Progenitor cell of endocrine pancreas (in vitro differentiated cells): Measurements from ENCODE around the gene EPHA4. TPM values are rescaled to one million over a fixed set of nuclear protein-coding genes. Genes with fewer than 3 reads are reported as not detected.

ENCODE experiments used
- DNase-seq: peaks from one replicate; pipeline ENCODE4 v3.0.0; 2021; ENCODE audit warnings: low spot score; ENCODE audit not compliant: unreplicated experiment
- H3K27ac Mint-ChIP-seq: 2 replicates; pipeline ENCODE4 v1.8.0; 2021; ENCODE audit warnings: mild to moderate bottlenecking, moderate library complexity, mixed read lengths
- H3K27me3 Mint-ChIP-seq: 2 replicates; pipeline ENCODE4 v1.8.0; 2021; ENCODE audit warnings: mixed read lengths
- H3K36me3 Mint-ChIP-seq: 2 replicates; pipeline ENCODE4 v1.8.0; 2022; ENCODE audit warnings: mixed read lengths; ENCODE audit not compliant: insufficient read depth
- H3K4me1 Mint-ChIP-seq: 2 replicates; pipeline ENCODE4 v1.8.0; 2021; ENCODE audit warnings: low read depth, mixed read lengths
- H3K4me3 Mint-ChIP-seq: 2 replicates; pipeline ENCODE4 v1.8.0; 2021; ENCODE audit warnings: low read depth, mild to moderate bottlenecking, moderate library complexity, mixed read lengths
- H3K9me3 Mint-ChIP-seq: 2 replicates; pipeline ENCODE4 v1.8.0; 2021; ENCODE audit warnings: low read depth, mixed read lengths
- total RNA-seq: library from RNA; stranded (reverse); gene quantifications from 2 replicates; pipeline ENCODE4 v1.2.1, GENCODE V29; 2021
- TF ChIP-seq, protein P1 (sequence below): fragments of 200-600 bp; sonication (generic); IDR thresholded peaks from one replicate; pipeline ENCODE4 v1.5.0; 2021; ENCODE audit warnings: antibody characterized with exemption, mild to moderate bottlenecking; ENCODE audit not compliant: unreplicated experiment

EPHA4 gene
- total RNA-seq, 1 donor from 2014 or later: 41.4 TPM

DNA sequence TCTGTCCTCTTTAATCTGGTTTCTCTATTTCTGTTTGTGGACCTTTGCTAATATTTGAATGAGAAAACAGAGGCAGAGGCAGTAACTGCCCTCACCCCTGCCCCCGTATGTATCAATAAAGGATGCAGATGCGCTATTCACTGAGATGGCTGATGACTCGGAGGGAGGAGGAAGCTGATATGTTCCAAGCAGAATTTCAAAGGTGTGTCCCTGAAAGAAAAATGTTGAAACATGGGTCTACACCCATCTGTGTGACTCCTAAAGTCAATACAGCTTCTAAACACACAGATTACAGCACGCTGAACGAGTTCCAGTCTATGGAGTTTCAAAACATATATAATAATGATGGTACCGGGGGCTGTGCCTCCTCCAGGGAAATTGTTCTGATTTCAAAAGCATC lies 38.8 kb downstream of the EPHA4 start:
- Mint-ChIP-seq H3K27ac (no peak overlapping the region), H3K4me3 (no peak overlapping the region), H3K4me1 (peaks cover 60% of the 10 kb centered on the region), H3K27me3 (peaks cover 6% of the 10 kb centered on the region), H3K9me3 (no peaks in the 10 kb centered on the region), H3K36me3 (peaks cover 1% of the 10 kb centered on the region)
- no peak for DNase-seq
- TF ChIP-seq, protein P1, sequence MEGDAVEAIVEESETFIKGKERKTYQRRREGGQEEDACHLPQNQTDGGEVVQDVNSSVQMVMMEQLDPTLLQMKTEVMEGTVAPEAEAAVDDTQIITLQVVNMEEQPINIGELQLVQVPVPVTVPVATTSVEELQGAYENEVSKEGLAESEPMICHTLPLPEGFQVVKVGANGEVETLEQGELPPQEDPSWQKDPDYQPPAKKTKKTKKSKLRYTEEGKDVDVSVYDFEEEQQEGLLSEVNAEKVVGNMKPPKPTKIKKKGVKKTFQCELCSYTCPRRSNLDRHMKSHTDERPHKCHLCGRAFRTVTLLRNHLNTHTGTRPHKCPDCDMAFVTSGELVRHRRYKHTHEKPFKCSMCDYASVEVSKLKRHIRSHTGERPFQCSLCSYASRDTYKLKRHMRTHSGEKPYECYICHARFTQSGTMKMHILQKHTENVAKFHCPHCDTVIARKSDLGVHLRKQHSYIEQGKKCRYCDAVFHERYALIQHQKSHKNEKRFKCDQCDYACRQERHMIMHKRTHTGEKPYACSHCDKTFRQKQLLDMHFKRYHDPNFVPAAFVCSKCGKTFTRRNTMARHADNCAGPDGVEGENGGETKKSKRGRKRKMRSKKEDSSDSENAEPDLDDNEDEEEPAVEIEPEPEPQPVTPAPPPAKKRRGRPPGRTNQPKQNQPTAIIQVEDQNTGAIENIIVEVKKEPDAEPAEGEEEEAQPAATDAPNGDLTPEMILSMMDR: no peak

DNA sequence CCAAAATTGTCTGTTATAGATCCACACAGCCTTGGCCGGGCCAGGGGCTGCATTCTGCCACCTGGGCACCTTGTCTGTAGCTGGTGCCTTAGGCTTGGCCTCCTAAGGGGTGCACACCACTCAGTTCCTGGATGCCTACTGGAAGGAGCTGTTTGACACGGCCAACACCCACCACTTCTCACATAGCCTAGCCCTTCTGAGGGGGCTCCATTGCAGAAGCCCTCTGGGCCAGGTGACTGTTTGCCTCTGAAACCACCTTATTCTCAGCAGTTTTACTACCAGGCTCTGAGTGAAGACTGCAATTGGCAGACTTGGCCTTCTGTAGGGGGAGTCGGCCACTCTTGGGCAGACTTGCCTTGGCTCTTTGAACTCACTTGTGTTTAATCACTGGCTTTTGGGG lies 39.5 kb downstream of the EPHA4 start:
- H3K4me3 Mint-ChIP-seq: no peak overlapping the region
- TF ChIP-seq, protein P1: no peak
- H3K27ac Mint-ChIP-seq: no peak overlapping the region
- no peak for DNase-seq
- peaks cover 6% of the 10 kb centered on the region for H3K27me3 Mint-ChIP-seq
- peaks cover 66% of the 10 kb centered on the region for H3K4me1 Mint-ChIP-seq
- peaks cover 1% of the 10 kb centered on the region for H3K36me3 Mint-ChIP-seq
- H3K9me3 Mint-ChIP-seq: no peaks in the 10 kb centered on the region

DNA sequence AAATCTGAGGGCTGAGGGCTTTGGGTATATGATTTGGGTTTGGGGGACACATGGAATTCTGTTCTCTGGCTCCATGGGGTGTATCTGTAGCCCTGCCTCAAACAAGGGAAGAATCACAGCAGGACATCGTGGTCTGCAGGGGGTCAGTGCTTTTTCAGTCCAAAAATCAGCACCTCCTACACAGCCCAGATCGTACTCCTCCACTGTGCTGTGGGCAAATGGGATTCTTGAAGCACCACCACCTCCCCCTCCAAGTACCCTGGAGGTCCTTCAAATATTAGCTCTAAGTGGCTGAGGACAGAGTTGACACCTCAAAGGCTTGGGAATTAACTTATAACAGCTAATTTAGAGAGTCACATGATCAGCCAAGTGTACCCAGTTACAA lies 41.5 kb downstream of the EPHA4 start:
- H3K27me3 Mint-ChIP-seq: peaks cover 6% of the 10 kb centered on the region
- H3K4me1 Mint-ChIP-seq: peaks cover 68% of the 10 kb centered on the region
- H3K27ac Mint-ChIP-seq: no peak overlapping the region
- no peak for DNase-seq
- TF ChIP-seq, protein P1: no peak
- no peak overlapping the region for H3K4me3 Mint-ChIP-seq
- no peaks in the 10 kb centered on the region for H3K36me3 Mint-ChIP-seq
- no peaks in the 10 kb centered on the region for H3K9me3 Mint-ChIP-seq

DNA sequence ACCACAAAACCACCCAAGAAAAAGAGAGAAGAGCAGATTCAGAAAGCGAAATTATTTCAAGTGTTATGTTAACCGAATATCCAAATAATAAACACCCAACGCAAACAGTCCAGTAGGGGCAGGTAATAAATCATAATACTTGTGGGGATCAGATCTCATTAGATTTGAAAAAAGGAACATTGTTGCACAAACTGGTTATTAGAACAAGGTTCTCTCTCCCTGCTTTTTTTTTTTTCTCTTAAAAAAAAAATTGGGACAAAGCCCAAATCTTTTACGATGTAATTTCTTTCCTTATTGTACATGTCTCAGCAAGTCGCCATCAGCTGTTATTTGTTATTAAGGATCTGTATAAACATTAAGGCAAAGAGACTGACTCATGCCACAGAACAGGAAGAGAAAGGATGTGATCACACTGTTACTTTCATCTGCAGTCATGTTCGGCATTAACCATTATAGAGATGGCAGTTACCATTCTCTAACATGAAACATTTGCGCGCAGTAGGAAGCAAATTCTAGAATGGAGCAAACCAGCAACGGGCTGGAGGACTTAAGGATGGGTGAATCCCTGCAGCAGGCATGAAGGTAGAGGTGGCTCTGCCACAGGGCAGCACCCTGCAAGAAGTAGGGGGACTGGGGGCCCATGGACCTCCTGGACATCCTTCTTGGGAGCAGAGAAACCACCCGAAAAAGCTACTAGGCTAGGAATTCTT lies 42.0 kb downstream of the EPHA4 start:
- Mint-ChIP-seq H3K27ac (no peak overlapping the region), H3K4me1 (peaks cover 64% of the 10 kb centered on the region), H3K27me3 (peaks cover 11% of the 10 kb centered on the region), H3K36me3 (no peaks in the 10 kb centered on the region), H3K4me3 (no peak overlapping the region), H3K9me3 (no peaks in the 10 kb centered on the region)
- TF ChIP-seq, protein P1: no peak
- DNase-seq: no peak

DNA sequence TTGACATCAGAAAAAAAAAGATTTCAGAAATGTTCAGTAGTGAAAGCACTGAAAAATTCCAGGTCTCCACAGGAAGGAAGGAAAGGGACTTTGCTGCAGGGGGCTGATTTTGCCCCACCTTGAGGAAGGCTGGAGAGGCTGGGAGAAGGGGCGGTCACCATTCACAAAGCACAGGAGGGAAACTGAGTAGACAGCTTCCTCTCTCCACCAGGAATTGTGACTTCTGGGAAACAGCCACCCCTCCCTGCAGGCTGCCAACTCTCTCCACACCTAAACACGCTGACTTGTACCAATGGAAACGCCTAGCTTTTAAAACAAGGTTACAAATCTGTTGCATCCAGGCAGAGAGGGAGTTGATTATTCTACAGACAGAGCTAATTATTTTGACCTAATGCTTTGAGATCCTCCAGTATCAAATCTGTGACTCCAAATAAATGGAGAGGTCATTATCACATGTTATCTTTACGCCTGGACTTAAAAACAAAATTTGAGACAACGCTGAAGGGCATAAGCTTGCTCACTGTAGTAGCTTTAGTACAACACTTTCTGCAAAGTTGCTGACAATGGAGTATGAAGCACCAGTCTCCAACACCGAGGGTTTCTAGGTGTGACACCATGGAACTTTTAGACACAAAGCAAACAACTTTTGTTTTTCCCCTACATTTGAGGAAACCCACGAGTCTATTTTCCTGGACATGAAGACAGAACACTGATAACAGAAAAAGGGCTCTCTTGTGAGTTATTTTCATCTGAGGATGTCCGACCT lies 42.7 kb downstream of the EPHA4 start:
- TF ChIP-seq, protein P1: no peak
- no peak for DNase-seq
- no peaks in the 10 kb centered on the region for H3K36me3 Mint-ChIP-seq
- H3K9me3 Mint-ChIP-seq: no peaks in the 10 kb centered on the region
- no peak overlapping the region for H3K4me3 Mint-ChIP-seq
- peaks cover 65% of the 10 kb centered on the region for H3K4me1 Mint-ChIP-seq
- no peak overlapping the region for H3K27ac Mint-ChIP-seq
- H3K27me3 Mint-ChIP-seq: peaks cover 13% of the 10 kb centered on the region
